EL (cell line): ENCODE measurements around the gene C6.

ENCODE experiments used
- DNase-seq: peaks from one replicate; pipeline ENCODE4 v3.0.0-alpha.2; 2016

Gene C6

DNA sequence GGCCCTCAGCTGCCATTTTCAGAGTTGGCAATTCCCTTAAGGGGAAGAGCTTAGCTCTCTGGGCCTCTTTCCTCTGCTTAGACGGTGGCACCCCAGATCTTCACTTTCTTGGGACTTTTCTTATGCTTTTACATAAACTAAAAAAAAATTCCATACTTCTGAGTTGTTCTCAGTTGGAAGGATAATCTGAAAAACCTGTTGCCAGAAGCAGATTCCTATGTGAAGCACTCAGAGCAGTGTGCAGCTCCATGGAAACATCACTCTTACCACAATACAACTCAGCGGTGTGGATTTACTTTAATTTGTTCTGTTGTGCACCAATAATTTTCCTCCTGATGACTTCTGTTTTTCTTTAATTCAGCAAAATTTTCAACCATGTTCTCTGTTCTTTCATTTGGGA is 98.1 kb downstream of the C6 start:
- DNase-seq: peak; percentile 71

DNA sequence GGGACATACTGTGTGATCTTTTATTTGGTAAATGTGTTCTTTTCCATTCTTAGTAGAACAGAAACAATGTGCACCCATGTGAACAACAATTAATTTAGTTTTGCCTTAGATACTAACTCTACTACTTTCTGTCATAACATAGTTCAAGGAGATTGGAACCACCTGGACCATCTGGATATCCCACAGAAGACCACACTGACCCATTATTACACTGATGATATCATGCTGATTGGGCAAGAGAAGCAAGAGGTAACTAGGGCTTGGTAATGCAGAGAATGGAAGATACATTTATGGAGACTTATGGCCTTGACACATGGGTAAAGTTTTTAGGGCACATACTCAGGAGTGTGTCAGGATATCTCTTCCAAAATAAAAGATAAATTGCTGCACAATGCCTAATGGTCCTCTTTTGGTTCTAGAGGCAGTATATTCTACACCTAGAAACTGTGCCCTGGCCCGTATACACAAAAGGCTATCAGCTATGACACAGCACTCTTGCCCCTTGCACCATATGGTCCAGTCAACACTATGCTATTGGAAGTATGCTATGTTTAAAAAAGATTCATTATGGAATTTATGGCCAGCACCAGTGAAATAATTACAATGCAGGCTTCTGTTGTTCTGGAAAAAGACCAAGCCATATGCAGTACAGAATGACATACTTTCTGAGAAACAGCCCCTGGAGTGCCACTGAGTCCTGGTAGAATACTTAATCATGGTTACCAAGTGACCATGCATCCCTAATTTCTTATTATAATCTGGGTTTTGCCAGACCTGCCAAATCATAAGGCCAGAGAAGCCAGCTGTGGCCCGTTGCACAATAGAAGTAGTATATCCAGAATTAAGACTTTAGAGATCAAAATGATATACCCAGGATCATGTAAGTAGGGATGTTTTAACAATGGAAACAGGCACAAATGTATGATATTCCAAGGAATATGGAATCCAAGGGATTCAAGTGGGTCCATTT is 100.6 kb downstream of the C6 start:
- peak; percentile 67 for DNase-seq

- DNase-seq: peak; percentile 50
These were observed 104.1 kb downstream of the C6 start for GRCh38 chr5:41109186-41109585.

GRCh38 chr5:41102341-41102740 is 111.0 kb downstream of the C6 start:
- DNase-seq: no peak

DNA sequence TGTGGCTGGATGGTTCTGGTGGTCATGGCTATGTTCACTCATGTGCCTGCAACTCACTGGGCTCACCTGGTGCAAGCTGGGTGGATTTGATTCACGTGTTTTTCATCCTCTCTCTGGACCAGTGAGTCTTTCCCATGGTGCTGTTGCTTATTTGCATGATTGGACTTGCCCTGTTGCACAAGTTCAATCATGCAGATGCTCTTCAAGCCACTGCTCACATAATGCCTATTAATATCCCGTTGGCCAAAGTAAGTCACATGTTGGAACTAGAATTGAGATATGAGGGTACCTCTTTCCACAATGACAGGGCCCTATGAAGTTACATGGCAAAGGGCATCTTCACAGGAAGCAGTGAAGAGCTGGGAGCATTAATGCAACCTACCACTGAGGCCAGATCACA is 115.7 kb downstream of the C6 start:
- no peak for DNase-seq

DNA sequence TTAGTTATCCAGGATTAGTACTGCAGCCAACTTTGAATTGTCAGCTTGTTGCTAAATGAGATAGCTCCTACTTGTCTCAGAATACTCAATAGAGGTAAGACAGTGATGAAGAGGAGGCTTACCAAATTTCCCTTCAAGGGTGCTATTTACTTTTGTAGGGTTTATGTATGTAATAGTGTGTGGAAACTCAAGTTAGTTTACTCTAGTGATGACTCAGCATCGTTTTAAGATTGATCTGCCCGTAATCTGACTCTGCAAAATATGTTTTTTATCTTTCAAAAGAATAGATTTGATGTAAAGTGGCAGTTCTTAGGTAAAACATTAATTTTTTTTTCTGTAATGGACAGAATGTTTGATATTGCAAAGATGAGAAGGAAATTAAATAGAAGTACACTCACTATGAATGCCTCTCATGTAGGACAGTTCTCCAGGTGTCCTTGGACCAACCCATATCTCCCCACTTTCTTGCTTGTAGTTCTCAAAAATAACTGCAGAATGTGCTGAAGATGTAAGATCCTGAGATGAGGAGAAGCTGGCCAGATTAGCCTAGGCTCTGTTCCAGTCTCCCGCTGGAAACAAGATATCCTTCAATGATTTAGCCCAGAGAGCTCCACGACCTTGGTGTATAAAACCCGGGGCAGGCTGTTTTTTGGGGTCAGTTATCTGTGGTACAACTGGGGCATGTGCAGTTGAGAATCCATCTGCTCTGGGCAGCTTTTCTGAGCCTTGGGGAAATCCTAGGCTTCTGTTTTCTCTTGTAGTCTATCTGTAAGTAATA is 117.8 kb downstream of the C6 start:
- DNase-seq: no peak

GRCh38 chr5:41094871-41095270 is 118.5 kb downstream of the C6 start:
- DNase-seq: peak; percentile 17

DNA sequence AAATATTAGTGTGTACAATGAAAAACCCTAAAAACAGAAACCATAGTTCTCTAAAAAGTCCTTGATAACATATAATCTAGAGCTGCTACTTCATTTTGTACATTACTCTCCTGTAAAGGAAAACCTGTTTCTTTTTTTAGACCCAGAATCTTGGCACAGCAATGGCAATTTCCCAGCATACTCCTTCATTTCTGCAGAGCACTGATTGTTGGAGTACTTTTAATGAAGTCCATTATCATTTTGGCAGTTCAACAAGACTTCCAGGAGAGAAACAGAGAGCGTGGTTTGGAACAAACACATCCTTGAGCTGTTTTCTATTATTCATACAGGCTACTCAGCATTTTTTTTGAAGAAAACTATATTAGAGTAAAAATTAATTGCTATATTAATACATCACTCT is 119.5 kb downstream of the C6 start:
- DNase-seq: no peak
